MM.1S (cell line): ENCODE results near the gene ITPR3.
"Not testable (repeated sequence)": the region's sequence is repeated elsewhere in the genome, so short reads cannot be mapped to it uniquely, and the experiment has no call there.

Experiments
- DNase-seq: peaks from one replicate; pipeline ENCODE4 v3.0.0-alpha.2; 2015
- H2AFZ ChIP-seq: fragments of 300-600 bp; sonication (generic); 2 replicates; pipeline ENCODE4 v1.6.0; 2016; ENCODE audit warnings: antibody characterized with exemption, low read length
- H3F3A ChIP-seq: fragments of 300-600 bp; sonication (generic); 2 replicates; pipeline ENCODE4 v1.6.1; 2016; ENCODE audit warnings: mild to moderate bottlenecking, antibody characterized with exemption, low read length, moderate library complexity, mixed read lengths; ENCODE audit not compliant: insufficient read depth
- H3K27ac ChIP-seq: fragments of 300-600 bp; sonication (generic); 2 replicates; pipeline ENCODE4 v1.5.1; 2016; ENCODE audit warnings: mild to moderate bottlenecking, low read length
- H3K27me3 ChIP-seq: fragments of 300-600 bp; sonication (generic); replicated peaks from 2 replicates; pipeline ENCODE4 v1.6.0; 2016; ENCODE audit warnings: low read length; ENCODE audit not compliant: insufficient read depth
- H3K36me3 ChIP-seq: fragments of 300-600 bp; sonication (generic); replicated peaks from 2 replicates; pipeline ENCODE4 v1.6.1; 2016; ENCODE audit warnings: mild to moderate bottlenecking, low read length, mixed read lengths; ENCODE audit not compliant: insufficient read depth
- H3K4me1 ChIP-seq: fragments of 300-600 bp; sonication (generic); 2 replicates; pipeline ENCODE4 v1.6.1; 2016; ENCODE audit warnings: low read length, mixed read lengths
- H3K4me2 ChIP-seq: fragments of 300-600 bp; sonication (generic); 2 replicates; pipeline ENCODE4 v1.6.0; 2016; ENCODE audit warnings: low read depth, low read length
- H3K4me3 ChIP-seq: fragments of 300-600 bp; sonication (generic); 2 replicates; pipeline ENCODE4 v1.5.1; 2016; ENCODE audit warnings: low read length, mixed read lengths
- H3K79me2 ChIP-seq: fragments of 300-600 bp; sonication (generic); 2 replicates; pipeline ENCODE4 v1.6.1; 2016; ENCODE audit warnings: mixed run types, low read length, mixed read lengths
- H3K9ac ChIP-seq: fragments of 300-600 bp; sonication (generic); 2 replicates; pipeline ENCODE4 v1.6.1; 2016; ENCODE audit warnings: low read length, mixed read lengths
- H3K9me2 ChIP-seq: fragments of 300-600 bp; sonication (generic); replicated peaks from 2 replicates; pipeline ENCODE4 v1.6.1; 2016; ENCODE audit warnings: mild to moderate bottlenecking, low read length, mixed read lengths; ENCODE audit not compliant: insufficient read depth
- H3K9me3 ChIP-seq: fragments of 300-600 bp; sonication (generic); replicated peaks from 2 replicates; pipeline ENCODE4 v1.6.1; 2016; ENCODE audit warnings: mild to moderate bottlenecking, low read length, mixed read lengths; ENCODE audit not compliant: insufficient read depth
- H4K20me1 ChIP-seq: fragments of 300-600 bp; sonication (generic); 2 replicates; pipeline ENCODE4 v1.6.1; 2016; ENCODE audit warnings: mild to moderate bottlenecking, low read length, moderate library complexity, mixed read lengths; ENCODE audit not compliant: insufficient read depth
- EZH2 ChIP-seq: fragments of 300-600 bp; sonication (generic); optimal IDR thresholded peaks from 2 replicates; pipeline ENCODE3; 2017; ENCODE audit warnings: low read depth, mild to moderate bottlenecking, antibody characterized with exemption, low read length, mixed read lengths
- EZH2phosphoT487 ChIP-seq: fragments of 300-600 bp; sonication (generic); IDR thresholded peaks from 2 replicates; pipeline ENCODE4 v1.6.1; 2018; ENCODE audit warnings: antibody characterized with exemption, low read length
- TF ChIP-seq, protein P1 (sequence below): fragments of 300-600 bp; sonication (generic); IDR thresholded peaks from 2 replicates; pipeline ENCODE4 v1.5.1; 2016; ENCODE audit warnings: antibody characterized with exemption, low read length, mixed read lengths

ITPR3 gene

DNA sequence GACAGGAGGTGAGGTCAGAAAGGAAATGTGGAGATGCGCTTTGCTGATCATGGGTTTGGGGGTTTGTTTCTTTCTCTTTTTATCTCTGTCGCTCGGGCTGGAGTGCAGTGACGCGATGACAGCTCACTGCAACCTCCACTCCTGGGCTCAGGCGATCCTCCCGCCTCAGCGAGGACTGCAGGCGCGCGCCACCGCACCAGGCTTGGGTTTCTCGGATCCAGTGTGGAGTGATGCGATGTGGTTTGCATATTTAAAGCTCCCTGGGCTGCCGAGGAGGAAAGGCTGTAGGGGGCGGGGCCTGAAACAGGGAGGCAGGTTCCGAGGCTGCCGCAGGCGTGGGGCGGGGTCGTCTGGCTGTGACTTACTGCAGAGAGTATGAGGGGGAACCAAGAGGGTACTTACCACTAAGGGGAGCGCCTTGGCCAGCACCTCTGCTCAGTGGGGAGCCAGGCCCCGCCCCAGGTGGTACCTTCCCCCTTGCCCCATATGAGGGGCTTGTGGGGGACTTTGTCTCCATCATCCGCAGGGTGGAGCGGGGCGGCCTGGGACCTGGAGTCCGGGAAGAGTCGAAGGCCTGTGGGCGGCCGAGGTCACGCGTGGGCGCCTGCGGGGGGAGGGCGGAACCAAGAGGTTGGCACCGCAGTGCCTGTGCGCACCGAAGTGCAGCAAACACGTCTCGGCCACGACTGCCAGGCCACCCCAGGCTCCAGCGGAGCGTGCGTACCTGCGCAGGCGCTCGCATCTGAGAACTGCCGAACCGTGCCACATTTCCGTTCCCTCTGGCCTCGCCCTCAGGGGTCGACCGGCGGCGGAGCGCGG, 28.3 kb upstream of the ITPR3 start:
- H4K20me1 ChIP-seq = no peaks in the 10 kb centered on the region
- no peaks in the 10 kb centered on the region for H3K9me2 ChIP-seq
- TF ChIP-seq, protein P1, sequence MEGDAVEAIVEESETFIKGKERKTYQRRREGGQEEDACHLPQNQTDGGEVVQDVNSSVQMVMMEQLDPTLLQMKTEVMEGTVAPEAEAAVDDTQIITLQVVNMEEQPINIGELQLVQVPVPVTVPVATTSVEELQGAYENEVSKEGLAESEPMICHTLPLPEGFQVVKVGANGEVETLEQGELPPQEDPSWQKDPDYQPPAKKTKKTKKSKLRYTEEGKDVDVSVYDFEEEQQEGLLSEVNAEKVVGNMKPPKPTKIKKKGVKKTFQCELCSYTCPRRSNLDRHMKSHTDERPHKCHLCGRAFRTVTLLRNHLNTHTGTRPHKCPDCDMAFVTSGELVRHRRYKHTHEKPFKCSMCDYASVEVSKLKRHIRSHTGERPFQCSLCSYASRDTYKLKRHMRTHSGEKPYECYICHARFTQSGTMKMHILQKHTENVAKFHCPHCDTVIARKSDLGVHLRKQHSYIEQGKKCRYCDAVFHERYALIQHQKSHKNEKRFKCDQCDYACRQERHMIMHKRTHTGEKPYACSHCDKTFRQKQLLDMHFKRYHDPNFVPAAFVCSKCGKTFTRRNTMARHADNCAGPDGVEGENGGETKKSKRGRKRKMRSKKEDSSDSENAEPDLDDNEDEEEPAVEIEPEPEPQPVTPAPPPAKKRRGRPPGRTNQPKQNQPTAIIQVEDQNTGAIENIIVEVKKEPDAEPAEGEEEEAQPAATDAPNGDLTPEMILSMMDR = no peak
- TF ChIP-seq EZH2 (no peak), EZH2phosphoT487 (no peak)
- H3K9ac ChIP-seq = no peak overlapping the region; the same call in 1 of the 2 replicates
- H3K9me3 ChIP-seq = no peaks in the 10 kb centered on the region
- H3K4me3 ChIP-seq = peak overlapping the region; percentile 37
- no peaks in the 10 kb centered on the region for H3F3A ChIP-seq
- H3K4me2 ChIP-seq = peak overlapping the region; percentile 63
- peak overlapping the region; percentile 70 for H2AFZ ChIP-seq
- peaks cover 12% of the 10 kb centered on the region for H3K4me1 ChIP-seq
- H3K27me3 ChIP-seq = no peaks in the 10 kb centered on the region
- H3K79me2 ChIP-seq = no peaks in the 10 kb centered on the region
- no peak overlapping the region for H3K27ac ChIP-seq
- DNase-seq = no peak
- no peaks in the 10 kb centered on the region for H3K36me3 ChIP-seq

DNA sequence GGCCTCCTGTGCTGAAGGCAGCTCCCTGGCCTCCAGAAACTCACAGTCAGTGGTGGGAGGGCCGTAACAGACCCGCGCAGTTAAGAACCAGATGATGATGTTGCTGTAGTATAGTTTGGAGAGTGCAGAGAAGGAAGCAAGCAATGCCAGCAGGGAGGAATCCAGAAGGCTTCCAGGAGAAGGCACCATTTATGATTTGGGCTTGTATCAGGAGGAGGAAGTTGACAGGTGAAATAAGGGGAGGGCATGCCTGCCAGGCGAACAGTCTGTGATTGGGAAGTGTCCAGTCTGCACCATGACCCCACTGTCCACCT, 27.8 kb upstream of the ITPR3 start:
- H4K20me1 ChIP-seq = no peaks in the 10 kb centered on the region
- H3F3A ChIP-seq = no peaks in the 10 kb centered on the region
- H3K79me2 ChIP-seq = no peaks in the 10 kb centered on the region
- DNase-seq = no peak
- no peaks in the 10 kb centered on the region for H3K9me2 ChIP-seq
- peak overlapping the region; percentile 37 for H3K4me3 ChIP-seq
- no peaks in the 10 kb centered on the region for H3K27me3 ChIP-seq
- no peaks in the 10 kb centered on the region for H3K36me3 ChIP-seq
- peak overlapping the region; percentile 70 for H2AFZ ChIP-seq
- no peak overlapping the region for H3K27ac ChIP-seq
- peak overlapping the region; percentile 63 for H3K4me2 ChIP-seq
- H3K4me1 ChIP-seq = peaks cover 12% of the 10 kb centered on the region
- TF ChIP-seq EZH2 (no peak), EZH2phosphoT487 (no peak)
- TF ChIP-seq, protein P1 = no peak
- no peaks in the 10 kb centered on the region for H3K9me3 ChIP-seq
- no peak overlapping the region; the same call in 1 of the 2 replicates for H3K9ac ChIP-seq

DNA sequence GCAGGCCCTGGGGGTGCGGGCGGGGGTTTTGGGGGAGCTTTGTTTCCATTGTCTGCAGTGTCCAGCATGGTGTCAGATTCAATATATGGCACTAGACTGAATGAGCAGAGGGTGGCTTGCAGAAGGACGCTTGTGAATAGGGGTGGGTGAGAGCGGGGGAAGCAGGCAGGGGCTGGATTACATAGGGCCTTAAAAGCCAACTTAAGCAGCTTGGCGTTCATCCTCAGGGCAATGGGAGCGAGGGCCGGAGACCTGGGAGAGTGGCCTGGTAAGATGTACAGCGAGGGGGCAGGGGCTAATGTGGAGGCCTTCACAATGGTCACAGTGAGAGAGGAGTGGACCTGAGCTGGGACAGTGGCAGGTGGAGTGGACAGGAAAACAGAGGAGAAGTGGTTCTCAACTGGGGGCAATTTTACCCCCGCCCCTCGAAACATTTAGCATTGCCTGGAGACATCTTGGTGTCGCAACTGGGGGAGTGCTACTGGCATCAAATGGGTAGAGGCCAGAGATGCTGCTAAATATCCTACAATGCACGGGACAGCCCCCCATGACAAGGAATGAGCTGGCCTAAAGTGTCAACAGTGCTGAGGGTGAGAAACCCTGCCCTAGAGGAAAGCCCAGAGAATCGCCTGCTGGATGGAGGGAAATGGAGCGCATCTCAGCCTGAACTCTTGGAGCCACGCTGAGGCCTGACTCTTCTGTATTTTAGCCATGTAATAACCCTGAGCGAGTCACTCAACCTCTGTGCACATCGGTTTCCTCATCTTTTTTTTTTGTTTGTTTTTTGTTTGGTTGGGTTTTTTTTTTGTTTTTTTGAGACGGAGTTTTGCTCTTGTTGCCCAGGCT, 25.9 kb upstream of the ITPR3 start:
- H3K9ac ChIP-seq = no peak overlapping the region
- no peak for DNase-seq
- H4K20me1 ChIP-seq = no peaks in the 10 kb centered on the region
- no peak overlapping the region for H3K27ac ChIP-seq
- TF ChIP-seq, protein P1 = no peak
- TF ChIP-seq EZH2phosphoT487 = no peak
- TF ChIP-seq EZH2 = no peak
- H3F3A ChIP-seq = no peaks in the 10 kb centered on the region
- H3K4me1 ChIP-seq = peaks cover 5% of the 10 kb centered on the region
- no peak overlapping the region for H2AFZ ChIP-seq
- no peaks in the 10 kb centered on the region for H3K9me2 ChIP-seq
- H3K36me3 ChIP-seq = no peaks in the 10 kb centered on the region
- H3K9me3 ChIP-seq = no peaks in the 10 kb centered on the region
- no peak overlapping the region for H3K4me2 ChIP-seq
- H3K79me2 ChIP-seq = no peaks in the 10 kb centered on the region
- H3K4me3 ChIP-seq = no peak overlapping the region
- H3K27me3 ChIP-seq = no peaks in the 10 kb centered on the region

DNA sequence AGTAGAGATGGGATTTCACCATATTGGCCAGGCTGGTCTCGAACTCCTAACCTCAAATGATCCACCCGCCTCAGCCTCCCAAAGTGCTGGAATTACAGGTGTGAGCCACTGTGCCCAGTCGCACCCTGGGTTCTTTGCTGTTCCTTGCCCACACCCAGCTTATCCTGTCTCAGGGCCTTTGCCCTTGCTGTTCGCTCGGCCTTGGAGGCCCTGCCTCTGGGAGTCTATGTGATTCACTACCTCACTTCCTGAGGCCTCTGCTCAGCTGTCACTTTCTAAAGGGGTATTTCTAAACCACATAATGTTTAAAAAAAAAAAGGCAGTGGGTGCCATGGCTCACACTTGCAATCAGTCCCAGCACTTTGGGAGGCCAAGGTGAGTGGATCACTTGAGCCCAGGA, 24.2 kb upstream of the ITPR3 start:
- H3K36me3 ChIP-seq, H3K4me2 ChIP-seq, H3K27ac ChIP-seq, H3K27me3 ChIP-seq, DNase-seq, H2AFZ ChIP-seq, H4K20me1 ChIP-seq, H3K9ac ChIP-seq, H3K4me1 ChIP-seq, H3K4me3 ChIP-seq, H3K9me3 ChIP-seq, H3K79me2 ChIP-seq, H3K9me2 ChIP-seq, H3F3A ChIP-seq: not testable (repeated sequence)
